GM15510 (cell line): ENCODE measurements around the gene FAM124B.

Experiments
- POLR2A ChIP-seq: IDR thresholded peaks from 3 replicates; pipeline ENCODE4 v1.6.1; 2011; ENCODE audit warnings: borderline replicate concordance; ENCODE audit not compliant: insufficient read length; ENCODE audit errors: extremely low read depth

Gene FAM124B

GRCh38 chr2:224400886-224401632, 848 bp downstream of the FAM124B start:
- no peak for TF ChIP-seq POLR2A

GRCh38 chr2:224400174-224400810, 1.6 kb downstream of the FAM124B start:
- no peak for TF ChIP-seq POLR2A

- no peak for TF ChIP-seq POLR2A
These were observed 3.6 kb downstream of the FAM124B start for GRCh38 chr2:224398289-224398688.

GRCh38 chr2:224395620-224396390, 6.1 kb downstream of the FAM124B start:
- TF ChIP-seq POLR2A = no peak

- TF ChIP-seq POLR2A = no peak
These were observed 8.6 kb downstream of the FAM124B start for GRCh38 chr2:224393157-224393872.

- TF ChIP-seq POLR2A = no peak
These were observed 9.4 kb downstream of the FAM124B start for GRCh38 chr2:224392545-224392944.

- TF ChIP-seq POLR2A = no peak
These were observed 12.6 kb downstream of the FAM124B start for GRCh38 chr2:224389317-224389716.

- no peak for TF ChIP-seq POLR2A
These were observed 15.0 kb downstream of the FAM124B start for GRCh38 chr2:224386876-224387275.

GRCh38 chr2:224382973-224383555, 18.8 kb downstream of the FAM124B start:
- no peak for TF ChIP-seq POLR2A

GRCh38 chr2:224381521-224382279, 20.2 kb downstream of the FAM124B start:
- no peak for TF ChIP-seq POLR2A

GRCh38 chr2:224379986-224380385, 21.9 kb downstream of the FAM124B start:
- TF ChIP-seq POLR2A = no peak

- TF ChIP-seq POLR2A = no peak
These were observed 22.7 kb downstream of the FAM124B start for GRCh38 chr2:224379172-224379571.

GRCh38 chr2:224378701-224379097, 23.2 kb downstream of the FAM124B start:
- TF ChIP-seq POLR2A = no peak
